AG09319 (cell line): Measurements from ENCODE around the gene ADGRG6.

Experiments
- DNase-seq: peaks from one replicate; pipeline ENCODE4 v3.0.0-alpha.2; 2010; ENCODE audit warnings: low read depth; ENCODE audit errors: extremely low read depth
- TF ChIP-seq, protein P1 (sequence below): IDR thresholded peaks from 2 replicates; pipeline ENCODE4 v1.5.1; 2011; ENCODE audit warnings: low read depth, mild to moderate bottlenecking, inconsistent platforms, low read length, moderate library complexity

The ADGRG6 gene

DNA sequence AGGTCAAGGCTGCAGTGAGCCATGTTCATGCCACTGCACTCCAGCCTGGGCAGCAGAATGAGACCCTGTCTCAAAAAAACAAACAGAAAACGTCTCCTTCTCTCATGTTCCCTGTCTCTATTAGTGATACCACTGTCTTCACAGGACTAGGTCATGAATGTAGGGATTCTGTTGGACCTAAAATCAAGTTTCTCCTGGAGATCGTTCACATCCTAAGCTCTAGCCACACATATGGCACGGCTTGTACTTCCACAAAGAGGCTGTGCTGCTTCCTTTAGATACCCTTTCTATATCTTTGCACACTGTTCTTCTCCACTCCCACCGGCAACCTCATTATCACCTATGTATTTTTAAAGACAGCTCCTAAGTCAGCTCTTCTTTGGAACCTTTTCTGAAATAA is 96.5 kb downstream of the ADGRG6 start:
- DNase-seq = no peak
- TF ChIP-seq, protein P1, sequence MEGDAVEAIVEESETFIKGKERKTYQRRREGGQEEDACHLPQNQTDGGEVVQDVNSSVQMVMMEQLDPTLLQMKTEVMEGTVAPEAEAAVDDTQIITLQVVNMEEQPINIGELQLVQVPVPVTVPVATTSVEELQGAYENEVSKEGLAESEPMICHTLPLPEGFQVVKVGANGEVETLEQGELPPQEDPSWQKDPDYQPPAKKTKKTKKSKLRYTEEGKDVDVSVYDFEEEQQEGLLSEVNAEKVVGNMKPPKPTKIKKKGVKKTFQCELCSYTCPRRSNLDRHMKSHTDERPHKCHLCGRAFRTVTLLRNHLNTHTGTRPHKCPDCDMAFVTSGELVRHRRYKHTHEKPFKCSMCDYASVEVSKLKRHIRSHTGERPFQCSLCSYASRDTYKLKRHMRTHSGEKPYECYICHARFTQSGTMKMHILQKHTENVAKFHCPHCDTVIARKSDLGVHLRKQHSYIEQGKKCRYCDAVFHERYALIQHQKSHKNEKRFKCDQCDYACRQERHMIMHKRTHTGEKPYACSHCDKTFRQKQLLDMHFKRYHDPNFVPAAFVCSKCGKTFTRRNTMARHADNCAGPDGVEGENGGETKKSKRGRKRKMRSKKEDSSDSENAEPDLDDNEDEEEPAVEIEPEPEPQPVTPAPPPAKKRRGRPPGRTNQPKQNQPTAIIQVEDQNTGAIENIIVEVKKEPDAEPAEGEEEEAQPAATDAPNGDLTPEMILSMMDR = no peak

DNA sequence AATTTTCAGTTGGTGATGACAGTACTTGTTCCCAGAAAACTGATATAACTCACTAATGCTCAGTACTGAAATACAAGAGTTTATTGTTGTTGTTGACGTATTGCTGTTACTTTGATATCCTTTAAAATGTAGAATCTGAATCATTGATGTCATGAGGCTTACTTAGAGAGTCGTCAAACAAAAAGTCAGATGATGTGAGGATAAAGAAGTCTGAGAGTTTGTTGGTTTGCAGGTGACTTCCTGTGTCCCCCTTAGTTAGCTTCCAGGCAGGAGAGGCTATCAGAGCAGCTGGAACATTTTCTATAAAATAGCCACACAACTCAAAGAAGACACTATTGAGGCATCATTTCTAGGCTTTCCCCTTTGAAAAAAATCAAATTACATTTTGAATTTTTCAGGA is 97.9 kb downstream of the ADGRG6 start:
- DNase-seq = no peak
- TF ChIP-seq, protein P1 = no peak

DNA sequence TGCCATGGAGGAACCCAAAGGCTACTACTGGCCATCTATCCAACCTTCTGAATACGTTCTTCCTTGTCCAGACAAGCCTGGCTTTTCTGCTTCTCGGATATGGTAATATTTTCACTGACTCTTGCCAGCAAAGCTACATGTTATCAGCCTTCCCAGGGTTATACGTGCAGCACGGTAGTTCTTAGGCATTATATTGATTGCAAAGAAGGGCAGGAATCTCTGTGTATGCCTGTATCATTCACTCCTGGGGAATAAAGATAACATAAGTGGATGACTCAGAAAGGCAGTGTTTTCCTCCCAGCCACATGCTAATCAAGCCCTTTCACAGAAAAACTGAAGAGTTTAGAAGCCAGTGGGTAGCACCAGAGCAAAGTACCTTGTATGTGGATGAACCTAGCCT is 98.7 kb downstream of the ADGRG6 start:
- TF ChIP-seq, protein P1 = no peak

DNA sequence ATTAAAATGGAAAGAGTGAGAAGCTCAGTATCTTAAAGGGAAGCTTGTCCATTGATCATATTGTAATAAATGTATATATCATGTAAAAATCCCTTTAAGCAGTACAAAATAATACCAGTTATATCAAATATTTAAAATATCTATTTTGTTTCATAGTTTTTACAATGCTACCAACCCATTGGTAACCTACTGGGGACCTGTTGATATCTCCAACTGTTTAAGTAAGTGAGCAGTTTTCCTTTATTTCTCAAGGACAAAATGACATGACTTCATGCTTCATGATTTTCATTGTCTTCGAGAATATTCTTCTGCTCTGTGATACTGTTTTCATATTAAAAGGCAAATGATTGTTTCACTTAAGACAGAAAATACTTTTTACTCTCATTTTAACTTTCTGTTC is 100.0 kb downstream of the ADGRG6 start:
- DNase-seq = no peak
- TF ChIP-seq, protein P1 = no peak

More for the DNA sequence above, 98.7 kb downstream of the ADGRG6 start:
- no peak for DNase-seq

DNA sequence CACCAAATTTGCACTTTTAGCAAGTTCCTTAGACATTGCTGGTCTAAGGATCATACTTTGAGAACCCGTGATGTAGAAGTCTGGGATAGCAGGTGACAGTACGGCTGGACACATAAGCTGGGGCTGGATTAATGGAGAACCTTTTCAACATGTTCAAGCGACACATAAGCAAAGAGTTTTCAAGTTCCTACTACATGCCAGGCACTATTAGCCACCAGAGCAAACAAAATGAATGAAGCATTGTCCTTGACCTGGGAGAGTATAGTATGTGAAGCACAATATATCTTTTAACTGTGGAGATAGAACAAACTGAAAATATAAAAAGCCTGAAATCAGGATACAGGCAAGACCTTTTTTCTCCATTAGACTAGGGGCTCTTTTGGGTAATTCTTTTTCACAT is 102.9 kb downstream of the ADGRG6 start:
- DNase-seq = no peak
- TF ChIP-seq, protein P1 = no peak

DNA sequence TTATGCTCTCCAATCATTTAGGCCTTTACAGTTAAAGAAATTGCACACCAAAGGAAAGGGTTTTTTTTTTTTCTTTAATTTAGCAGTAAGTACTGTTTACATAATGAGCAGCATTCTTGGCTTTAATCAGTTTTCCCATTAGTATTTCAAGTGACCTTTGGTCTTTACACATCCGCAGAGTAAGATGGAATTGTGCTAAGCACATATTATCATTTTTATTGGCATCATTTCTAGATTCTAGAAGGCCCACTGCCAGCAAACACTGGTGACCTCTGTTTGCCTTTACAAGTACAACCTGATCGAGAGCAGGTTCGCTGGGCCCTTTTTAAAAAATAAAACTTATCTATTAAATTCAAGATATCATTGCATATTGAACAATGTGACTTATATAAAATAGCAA is 104.3 kb downstream of the ADGRG6 start:
- DNase-seq = no peak
- TF ChIP-seq, protein P1 = no peak

DNA sequence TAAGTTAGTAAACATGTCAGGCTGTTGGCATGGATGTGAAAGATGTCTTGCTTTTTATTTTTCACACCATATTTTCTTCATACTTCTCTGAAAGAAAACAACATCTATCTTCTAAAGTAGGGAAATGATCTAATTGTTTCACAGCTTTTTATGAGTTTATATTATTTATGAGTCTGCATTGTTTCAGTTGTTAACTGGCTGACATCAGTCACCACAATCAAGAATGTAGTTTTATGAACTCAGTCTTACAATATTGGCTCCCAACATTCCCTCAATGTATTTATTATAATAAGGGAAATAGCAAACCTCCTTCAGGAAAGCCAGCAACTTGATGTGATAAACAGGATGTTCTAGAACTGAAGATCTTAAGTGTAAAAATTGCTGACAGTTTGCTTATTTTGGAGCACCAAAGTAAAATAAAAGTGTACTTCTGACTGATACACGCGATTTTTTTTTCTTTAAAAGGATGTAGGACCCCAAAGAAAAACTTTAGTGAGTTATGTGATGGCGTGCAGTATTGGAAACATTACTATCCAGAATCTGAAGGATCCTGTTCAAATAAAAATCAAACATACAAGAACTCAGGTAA is 106.0 kb downstream of the ADGRG6 start:
- no peak for DNase-seq
- TF ChIP-seq, protein P1 = no peak
